Suprapubic skin (tissue), 3 donors: Measurements from ENCODE around the gene SSC5D.

ENCODE experiments used
- CTCF ChIP-seq, 2 donors: fragments of 200-600 bp in 1 of 2; fragments of 450-650 bp in 1 of 2; sonication (generic) in 1 of 2; IDR thresholded peaks; one replicate each; pipeline ENCODE4 v1.5.1; 2016 to 2019; ENCODE audit warnings: antibody characterized with exemption in 2 of 2, mild to moderate bottlenecking in 1 of 2, moderate library complexity in 1 of 2
- EP300 ChIP-seq: sonication (generic); formaldehyde crosslinking; IDR thresholded peaks from one replicate; pipeline ENCODE4 v1.6.1; 2017; ENCODE audit warnings: antibody characterized with exemption
- POLR2A ChIP-seq, 2 donors: fragments of 450-650 bp; IDR thresholded peaks; one replicate each; pipeline ENCODE4 v1.6.1; 2017; ENCODE audit warnings: antibody characterized with exemption in 2 of 2, mild to moderate bottlenecking in 2 of 2, moderate library complexity in 2 of 2

- TF ChIP-seq CTCF (IDR thresholded peaks at IDR 0.05) (no peak), EP300 (no peak), POLR2A (IDR thresholded peaks at IDR 0.05) (no peak)
These were observed 30.4 kb upstream of the SSC5D start for GRCh38 chr19:55457683-55458457.
